ENCODE measurements around the gene CFLAR. TPM values are rescaled to one million over a fixed set of nuclear protein-coding genes. Genes with fewer than 3 reads are reported as not detected.
"Not testable (repeated sequence)": the region's sequence is repeated elsewhere in the genome, so short reads cannot be mapped to it uniquely, and the experiment has no call there.

CFLAR gene
- total RNA-seq, 1 donor from 2014 or later, result 62.6 TPM

- Histone ChIP-seq H3K4me3 (ENCODE audit: low read length in 3 of 3) (no peak overlapping the region), H3K9ac (ENCODE audit: low read depth in 1 of 3, low read length in 3 of 3) (no peak overlapping the region), H3K9me3 (ENCODE audit: control insufficient read depth in 3 of 3, low read length in 3 of 3) (no peaks in the 10 kb centered on the region), H3K27ac (ENCODE audit: low read depth, low read length) (peak overlapping the region; percentile 45), H3K36me3 (ENCODE audit: control insufficient read depth in 3 of 3, insufficient read depth in 3 of 3, low read length in 3 of 3) (peaks cover 51 to 68% (median 66%) of the 10 kb centered on the region in 3 donors), H3K27me3 (ENCODE audit: control insufficient read depth in 3 of 3, insufficient read depth in 3 of 3, low read length in 3 of 3) (no peaks in the 10 kb centered on the region), H3K4me1 (ENCODE audit: control insufficient read depth in 3 of 3, insufficient read depth in 3 of 3, low read length in 3 of 3) (peaks cover 23 to 33% (median 30%) of the 10 kb centered on the region in 3 donors)
These were observed 37.2 kb downstream of the CFLAR start for GRCh38 chr2:201152999-201153815.

GRCh38 chr2:201154615-201155399 lies 38.8 kb downstream of the CFLAR start:
- Histone ChIP-seq H3K4me1 (ENCODE audit: control insufficient read depth in 3 of 3, insufficient read depth in 3 of 3, low read length in 3 of 3) (peaks cover 24 to 34% (median 30%) of the 10 kb centered on the region in 3 donors), H3K27ac (ENCODE audit: low read depth, low read length) (peak overlapping the region; percentile 39), H3K4me3 (ENCODE audit: low read length in 3 of 3) (no peak overlapping the region), H3K9ac (ENCODE audit: low read depth in 1 of 3, low read length in 3 of 3) (no peak overlapping the region), H3K9me3 (ENCODE audit: control insufficient read depth in 3 of 3, low read length in 3 of 3) (no peaks in the 10 kb centered on the region), H3K36me3 (ENCODE audit: control insufficient read depth in 3 of 3, insufficient read depth in 3 of 3, low read length in 3 of 3) (peaks cover 52 to 63% (median 60%) of the 10 kb centered on the region in 3 donors), H3K27me3 (ENCODE audit: control insufficient read depth in 3 of 3, insufficient read depth in 3 of 3, low read length in 3 of 3) (no peaks in the 10 kb centered on the region)

- no peak overlapping the region for H3K9ac ChIP-seq (ENCODE audit: low read depth in 1 of 3, low read length in 3 of 3)
- H3K4me1 ChIP-seq (ENCODE audit: control insufficient read depth in 3 of 3, insufficient read depth in 3 of 3, low read length in 3 of 3), result peaks cover 18 to 27% (median 25%) of the 10 kb centered on the region in 3 donors
- no peaks in the 10 kb centered on the region for H3K9me3 ChIP-seq (ENCODE audit: control insufficient read depth in 3 of 3, low read length in 3 of 3)
- H3K36me3 ChIP-seq (ENCODE audit: control insufficient read depth in 3 of 3, insufficient read depth in 3 of 3, low read length in 3 of 3), result peaks cover 54 to 65% (median 61%) of the 10 kb centered on the region in 3 donors
- peak overlapping the region; percentile 39 for H3K27ac ChIP-seq (ENCODE audit: low read depth, low read length)
- no peak overlapping the region for H3K4me3 ChIP-seq (ENCODE audit: low read length in 3 of 3)
- H3K27me3 ChIP-seq (ENCODE audit: control insufficient read depth in 3 of 3, insufficient read depth in 3 of 3, low read length in 3 of 3), result no peaks in the 10 kb centered on the region
These were observed 40.1 kb downstream of the CFLAR start for GRCh38 chr2:201156036-201156435.

- Histone ChIP-seq H3K9ac (ENCODE audit: low read depth in 1 of 3, low read length in 3 of 3) (no peak overlapping the region), H3K4me3 (ENCODE audit: low read length in 3 of 3) (no peak overlapping the region), H3K27me3 (ENCODE audit: control insufficient read depth in 3 of 3, insufficient read depth in 3 of 3, low read length in 3 of 3) (no peaks in the 10 kb centered on the region), H3K4me1 (ENCODE audit: control insufficient read depth in 3 of 3, insufficient read depth in 3 of 3, low read length in 3 of 3) (peaks cover 14 to 24% (median 22%) of the 10 kb centered on the region in 3 donors), H3K9me3 (ENCODE audit: control insufficient read depth in 3 of 3, low read length in 3 of 3) (no peaks in the 10 kb centered on the region), H3K27ac (ENCODE audit: low read depth, low read length) (peak overlapping the region; percentile 28), H3K36me3 (ENCODE audit: control insufficient read depth in 3 of 3, insufficient read depth in 3 of 3, low read length in 3 of 3) (peaks cover 54 to 65% (median 60%) of the 10 kb centered on the region in 3 donors)
These were observed 40.7 kb downstream of the CFLAR start for GRCh38 chr2:201156640-201157039.

- H3K4me1 ChIP-seq (ENCODE audit: control insufficient read depth in 3 of 3, insufficient read depth in 3 of 3, low read length in 3 of 3), result peaks cover 8 to 20% (median 14%) of the 10 kb centered on the region in 3 donors
- H3K27me3 ChIP-seq (ENCODE audit: control insufficient read depth in 3 of 3, insufficient read depth in 3 of 3, low read length in 3 of 3), result no peaks in the 10 kb centered on the region
- H3K9ac ChIP-seq (ENCODE audit: low read depth in 1 of 3, low read length in 3 of 3), result peak overlapping the region in 2 of 3 donors; percentile 17 to 40
- no peak overlapping the region for H3K4me3 ChIP-seq (ENCODE audit: low read length in 3 of 3)
- H3K36me3 ChIP-seq (ENCODE audit: control insufficient read depth in 3 of 3, insufficient read depth in 3 of 3, low read length in 3 of 3), result peaks cover 58 to 69% (median 62%) of the 10 kb centered on the region in 3 donors
- H3K27ac ChIP-seq (ENCODE audit: low read depth, low read length), result peak overlapping the region; percentile 28
- H3K9me3 ChIP-seq (ENCODE audit: control insufficient read depth in 3 of 3, low read length in 3 of 3), result no peaks in the 10 kb centered on the region
These were observed 41.7 kb downstream of the CFLAR start for GRCh38 chr2:201157694-201158093.

- peaks cover 58 to 69% (median 63%) of the 10 kb centered on the region in 3 donors for H3K36me3 ChIP-seq (ENCODE audit: control insufficient read depth in 3 of 3, insufficient read depth in 3 of 3, low read length in 3 of 3)
- H3K4me3 ChIP-seq (ENCODE audit: low read length in 3 of 3), result no peak overlapping the region
- peak overlapping the region in 2 of 3 donors; percentile 17 to 40 for H3K9ac ChIP-seq (ENCODE audit: low read depth in 1 of 3, low read length in 3 of 3)
- H3K27ac ChIP-seq (ENCODE audit: low read depth, low read length), result peak overlapping the region; percentile 28
- H3K4me1 ChIP-seq (ENCODE audit: control insufficient read depth in 3 of 3, insufficient read depth in 3 of 3, low read length in 3 of 3), result peaks cover 8 to 15% (median 11%) of the 10 kb centered on the region in 3 donors
- no peaks in the 10 kb centered on the region for H3K27me3 ChIP-seq (ENCODE audit: control insufficient read depth in 3 of 3, insufficient read depth in 3 of 3, low read length in 3 of 3)
- H3K9me3 ChIP-seq (ENCODE audit: control insufficient read depth in 3 of 3, low read length in 3 of 3), result no peaks in the 10 kb centered on the region
These were observed 42.4 kb downstream of the CFLAR start for GRCh38 chr2:201158111-201158929.

- Histone ChIP-seq H3K9me3 (ENCODE audit: control insufficient read depth in 3 of 3, low read length in 3 of 3) (no peaks in the 10 kb centered on the region), H3K4me3 (ENCODE audit: low read length in 3 of 3) (no peak overlapping the region), H3K27me3 (ENCODE audit: control insufficient read depth in 3 of 3, insufficient read depth in 3 of 3, low read length in 3 of 3) (no peaks in the 10 kb centered on the region), H3K27ac (ENCODE audit: low read depth, low read length) (no peak overlapping the region), H3K36me3 (ENCODE audit: control insufficient read depth in 3 of 3, insufficient read depth in 3 of 3, low read length in 3 of 3) (peaks cover 50 to 56% (median 53%) of the 10 kb centered on the region in 3 donors), H3K9ac (ENCODE audit: low read depth in 1 of 3, low read length in 3 of 3) (no peak overlapping the region), H3K4me1 (ENCODE audit: control insufficient read depth in 3 of 3, insufficient read depth in 3 of 3, low read length in 3 of 3) (no peaks in the 10 kb centered on the region)
These were observed 48.2 kb downstream of the CFLAR start for GRCh38 chr2:201164166-201164565.

GRCh38 chr2:201167546-201167945 lies 51.6 kb downstream of the CFLAR start:
- Histone ChIP-seq H3K9me3 (ENCODE audit: control insufficient read depth in 3 of 3, low read length in 3 of 3) (no peaks in the 10 kb centered on the region), H3K9ac (ENCODE audit: low read depth in 1 of 3, low read length in 3 of 3) (no peak overlapping the region), H3K4me1 (ENCODE audit: control insufficient read depth in 3 of 3, insufficient read depth in 3 of 3, low read length in 3 of 3) (no peaks in the 10 kb centered on the region), H3K27me3 (ENCODE audit: control insufficient read depth in 3 of 3, insufficient read depth in 3 of 3, low read length in 3 of 3) (no peaks in the 10 kb centered on the region), H3K36me3 (ENCODE audit: control insufficient read depth in 3 of 3, insufficient read depth in 3 of 3, low read length in 3 of 3) (peaks cover 24 to 34% (median 29%) of the 10 kb centered on the region in 3 donors), H3K27ac (ENCODE audit: low read depth, low read length) (no peak overlapping the region), H3K4me3 (ENCODE audit: low read length in 3 of 3) (no peak overlapping the region)

- H3K27me3 ChIP-seq (ENCODE audit: control insufficient read depth in 3 of 3, insufficient read depth in 3 of 3, low read length in 3 of 3); H3K9ac ChIP-seq (ENCODE audit: low read depth in 1 of 3, low read length in 3 of 3); H3K4me1 ChIP-seq (ENCODE audit: control insufficient read depth in 3 of 3, insufficient read depth in 3 of 3, low read length in 3 of 3); H3K9me3 ChIP-seq (ENCODE audit: control insufficient read depth in 3 of 3, low read length in 3 of 3); H3K27ac ChIP-seq (ENCODE audit: low read depth, low read length); H3K4me3 ChIP-seq (ENCODE audit: low read length in 3 of 3): not testable (repeated sequence)
- H3K36me3 ChIP-seq (ENCODE audit: control insufficient read depth in 3 of 3, insufficient read depth in 3 of 3, low read length in 3 of 3), result peaks cover 15 to 25% (median 19%) of the 10 kb centered on the region in 3 donors
These were observed 52.5 kb downstream of the CFLAR start for GRCh38 chr2:201168496-201168895.

Data from skeletal muscle tissue (tissue), 4 donors.